SK-N-SH treated with all-trans-retinoic acid at 6 μM for 48 hours (cell line): ENCODE results near the gene GPRC5A.

ENCODE experiments used
- ATAC-seq: fragments of 200-7000 bp; cut with Tn5 transposase; 3 replicates; pipeline ENCODE4 v1.9.1; 2020; ENCODE audit warnings: mild to moderate bottlenecking, moderate library complexity
- BACH2 ChIP-seq: fragments of 250-450 bp; sonication (Bioruptor Pico); IDR thresholded peaks from 2 replicates; pipeline ENCODE4 v1.9.0; 2021; ENCODE audit warnings: mild to moderate bottlenecking, borderline replicate concordance
- CREB5 ChIP-seq: fragments of 250-450 bp; sonication (Bioruptor Pico); IDR thresholded peaks from 2 replicates; pipeline ENCODE4 v1.5.1; 2020; ENCODE audit warnings: low read depth, mild to moderate bottlenecking, moderate library complexity
- CSDC2 ChIP-seq: fragments of 250-450 bp; sonication (Bioruptor Pico); IDR thresholded peaks from 2 replicates; pipeline ENCODE4 v1.5.0; 2020; ENCODE audit warnings: mild to moderate bottlenecking, moderate library complexity
- CSRNP3 ChIP-seq: fragments of 250-450 bp; sonication (Bioruptor Pico); IDR thresholded peaks from 2 replicates; pipeline ENCODE4 v1.5.1; 2021; ENCODE audit warnings: mild to moderate bottlenecking, moderate library complexity
- ESRRG ChIP-seq: fragments of 250-450 bp; sonication (Bioruptor Pico); IDR thresholded peaks from 2 replicates; pipeline ENCODE4 v1.6.1; 2021; ENCODE audit warnings: mild to moderate bottlenecking
- GLIS3 ChIP-seq: fragments of 250-450 bp; sonication (Bioruptor Pico); IDR thresholded peaks from 2 replicates; pipeline ENCODE4 v1.5.0; 2020; ENCODE audit warnings: mild to moderate bottlenecking, moderate library complexity
- ISL1 ChIP-seq: fragments of 250-450 bp; sonication (Bioruptor Pico); IDR thresholded peaks from 2 replicates; pipeline ENCODE4 v2.1.2; 2022; ENCODE audit warnings: mild to moderate bottlenecking, moderate library complexity
- OSR1 ChIP-seq: fragments of 250-450 bp; sonication (Bioruptor Pico); IDR thresholded peaks from 2 replicates; pipeline ENCODE4 v1.8.0; 2022; ENCODE audit warnings: moderate library complexity, mild to moderate bottlenecking, inconsistent platforms
- PATZ1 ChIP-seq: fragments of 250-450 bp; sonication (Bioruptor Pico); IDR thresholded peaks from 2 replicates; pipeline ENCODE4 v1.8.0; 2020; ENCODE audit warnings: mild to moderate bottlenecking, moderate library complexity, borderline replicate concordance
- POU6F1 ChIP-seq: fragments of 250-450 bp; sonication (Bioruptor Pico); IDR thresholded peaks from 2 replicates; pipeline ENCODE4 v1.8.0; 2021; ENCODE audit warnings: low read depth, mild to moderate bottlenecking, moderate library complexity, borderline replicate concordance
- RARB ChIP-seq: fragments of 250-450 bp; sonication (Bioruptor Pico); IDR thresholded peaks from 2 replicates; pipeline ENCODE4 v1.8.0; 2021; ENCODE audit warnings: mild to moderate bottlenecking, moderate library complexity
- SNAI2 ChIP-seq: fragments of 250-450 bp; sonication (Bioruptor Pico); IDR thresholded peaks from 2 replicates; pipeline ENCODE4 v1.5.0; 2020; ENCODE audit warnings: mild to moderate bottlenecking, moderate library complexity
- TCF4 ChIP-seq: fragments of 250-450 bp; sonication (Bioruptor Pico); IDR thresholded peaks from 2 replicates; pipeline ENCODE4 v1.8.0; 2021; ENCODE audit warnings: mild to moderate bottlenecking, moderate library complexity, borderline replicate concordance
- TOX ChIP-seq: fragments of 250-450 bp; sonication (Bioruptor Pico); IDR thresholded peaks from 2 replicates; pipeline ENCODE4 v1.8.0; 2021; ENCODE audit warnings: mild to moderate bottlenecking, moderate library complexity, borderline replicate concordance
- TSHZ2 ChIP-seq: fragments of 250-450 bp; sonication (Bioruptor Pico); IDR thresholded peaks from 2 replicates; pipeline ENCODE4 v1.5.0; 2020; ENCODE audit warnings: mild to moderate bottlenecking, moderate library complexity
- ZC3H10 ChIP-seq: fragments of 250-450 bp; sonication (Bioruptor Pico); IDR thresholded peaks from 2 replicates; pipeline ENCODE4 v1.5.1; 2021; ENCODE audit warnings: mild to moderate bottlenecking, moderate library complexity
- ZFP3 ChIP-seq: fragments of 250-450 bp; sonication (Bioruptor Pico); IDR thresholded peaks from 2 replicates; pipeline ENCODE4 v1.5.0; 2020; ENCODE audit warnings: mild to moderate bottlenecking, moderate library complexity
- ZFP30 ChIP-seq: fragments of 450-650 bp; formaldehyde crosslinking; IDR thresholded peaks from 2 replicates; pipeline ENCODE4 v1.5.0; 2022; ENCODE audit warnings: mild to moderate bottlenecking, moderate library complexity
- ZNF565 ChIP-seq: fragments of 450-650 bp; formaldehyde crosslinking; conservative IDR thresholded peaks from 2 replicates; pipeline ENCODE4 v1.5.0; 2020; ENCODE audit warnings: low read depth, mild to moderate bottlenecking, moderate library complexity
- ZNF70 ChIP-seq: fragments of 450-650 bp; formaldehyde crosslinking; IDR thresholded peaks from 2 replicates; pipeline ENCODE4 v1.5.0; 2020; ENCODE audit warnings: mild to moderate bottlenecking, moderate library complexity
- ZNF8 ChIP-seq: fragments of 450-650 bp; formaldehyde crosslinking; IDR thresholded peaks from 2 replicates; pipeline ENCODE4 v1.5.0; 2020; ENCODE audit warnings: mild to moderate bottlenecking, moderate library complexity

GPRC5A gene

GRCh38 chr12:12859690-12860089 lies 31.7 kb upstream of the GPRC5A start:
- ATAC-seq, result peak; percentile 62
- no peak for TF ChIP-seq BACH2 (CRISPR knock-in tag)
- TF ChIP-seq ISL1 (CRISPR knock-in tag), result peak; percentile 46; the same call in 1 of the 2 replicates
- TF ChIP-seq, all 23 proteins: peak for 1

- no peak for ATAC-seq
- TF ChIP-seq CREB5 (CRISPR knock-in tag) (no peak), ZC3H10 (CRISPR knock-in tag) (no peak), ZNF8 (CRISPR knock-in tag) (no peak)
- TF ChIP-seq, all 23 proteins: peak for 0
Observed at GRCh38 chr12:12864243-12864642, 27.1 kb upstream of the GPRC5A start.

- no peak for ATAC-seq
- TF ChIP-seq SNAI2 (CRISPR knock-in tag) (no peak), PATZ1 (no peak), ZC3H10 (CRISPR knock-in tag) (no peak), ZFP30 (CRISPR knock-in tag) (no peak), POU6F1 (CRISPR knock-in tag) (no peak), TSHZ2 (CRISPR knock-in tag) (no peak), RARB (no peak), ZNF8 (CRISPR knock-in tag) (no peak), ZNF70 (no peak), TOX (CRISPR knock-in tag) (no peak), GLIS3 (CRISPR knock-in tag) (no peak), TCF4 (CRISPR knock-in tag) (no peak), ESRRG (CRISPR knock-in tag) (no peak), CSRNP3 (CRISPR knock-in tag) (no peak), CSDC2 (CRISPR knock-in tag) (no peak), ZNF565 (CRISPR knock-in tag) (no peak), OSR1 (CRISPR knock-in tag) (no peak), ISL1 (CRISPR knock-in tag) (no peak)
Observed at GRCh38 chr12:12868477-12869235, 22.7 kb upstream of the GPRC5A start.

- ATAC-seq, result peak; percentile 82
- TF ChIP-seq TSHZ2 (CRISPR knock-in tag), result no peak
- no peak for TF ChIP-seq ESRRG (CRISPR knock-in tag)
- TF ChIP-seq RARB, result no peak
- no peak for TF ChIP-seq OSR1 (CRISPR knock-in tag)
- TF ChIP-seq ZNF8 (CRISPR knock-in tag), result no peak
- TF ChIP-seq CSRNP3 (CRISPR knock-in tag), result no peak
- TF ChIP-seq ZC3H10 (CRISPR knock-in tag), result no peak
- no peak for TF ChIP-seq ZFP3
- no peak for TF ChIP-seq ZNF70
Observed at GRCh38 chr12:12870465-12870864, 20.9 kb upstream of the GPRC5A start.
